Pancreas (tissue), 10 donors: ENCODE results near the gene CDK4. TPM values are rescaled to one million over a fixed set of nuclear protein-coding genes. Genes with fewer than 3 reads are reported as not detected.
"Not testable (repeated sequence)": the region's sequence is repeated elsewhere in the genome, so short reads cannot be mapped to it uniquely, and the experiment has no call there.

Experiments used
- ATAC-seq, 4 donors: fragments of 200-7000 bp; cut with Tn5 transposase; one replicate each; pipeline versions ENCODE4 v1.8.0 to v1.9.1; 2020; ENCODE audit warnings: mild to moderate bottlenecking in 4 of 4, moderate library complexity in 4 of 4
- DNase-seq, 6 donors: peaks; one replicate each; pipeline ENCODE4 v3.0.0-alpha.2; 2020
- FAIRE-seq: peaks from 2 replicates; lab custom pipeline; 2012; peaks lifted over from hg19 to GRCh38; lab: Jason Lieb, UNC
- H3K27ac ChIP-seq, 4 donors: fragments of 200-600 bp; sonication (generic); 1 replicate in 3 of 4; 2 replicates in 1 of 4; pipeline versions ENCODE4 v1.5.0 to v1.8.0; 2020
- H3K27me3 ChIP-seq, 4 donors: fragments of 200-600 bp; one replicate each; pipeline ENCODE4 v1.8.0; 2021
- H3K36me3 ChIP-seq, 3 donors: fragments of 200-600 bp; sonication (generic) in 1 of 3; one replicate each; pipeline versions ENCODE4 v1.5.0 to v1.8.0; 2020 to 2021
- H3K4me1 ChIP-seq, 3 donors: fragments of 200-600 bp; one replicate each; pipeline ENCODE4 v1.8.0; 2021
- H3K4me3 ChIP-seq, 4 donors: fragments of 200-600 bp; sonication (generic) in 2 of 4; one replicate each; pipeline versions ENCODE4 v1.5.0 to v1.8.0; 2020 to 2021
- H3K9me3 ChIP-seq, 4 donors: fragments of 200-600 bp; one replicate each; pipeline ENCODE4 v1.8.0; 2021
- CTCF ChIP-seq, 4 donors: fragments of 200-600 bp; sonication (generic) in 3 of 4; IDR thresholded peaks; one replicate each; pipeline versions ENCODE4 v1.5.0 to v1.8.0; 2021; ENCODE audit warnings: antibody characterized with exemption in 4 of 4
- WGBS, 2 donors: extraction: QIAGEN DNeasy Blood & Tissue Kit; methylation state at CpG; one replicate each; pipeline ENCODE4 v1.1.7; 2013; 5-methylcytosine and 5-hydroxymethylcytosine counted together
- intact Hi-C, 3 donors: fragments of 100-400 bp; cut with DNase I; formaldehyde crosslinking; loops; one replicate each; pipeline versions ENCODE4 v1.11.1 to v1.14.2; 2022
- polyA plus RNA-seq, 2 donors: library from polyadenylated mRNA; stranded (reverse); fragments of 200-250 nt; gene quantifications; one replicate each; pipeline ENCODE4 v1.2.3, GENCODE V29; 2013
- total RNA-seq, 6 donors: library from RNA; stranded (reverse); fragmentation: NEBNext Ultra II Directional in 4 of 6; extraction: Animal tissue kit (Norgen Biotek cat#: 25700) in 4 of 6; gene quantifications; one replicate each; pipeline versions ENCODE4 v1.2.1 to v1.2.4, GENCODE V29; 2021 to 2023
- donor health status: healthy with polysubstance abuse.
- donor health status: DM: no; HTN: no; CAD: no; lungs with moderate emphysema.
- donor health status: DM: no; HTN: no; CAD: no.
- donor health status: control.
- donor health status: control.
- donor health status: Bipolar disorder and iron deficiency.
- donor health status: DM: yes; HTN: yes; CAD: no.
- donor health status: DM: no; HTN: no; CAD: no.
- donor health status: DM: no; HTN: no; CAD: no.
- donor health status: DM: yes; HTN: yes; CAD: no.

Gene CDK4
- total and polyA plus RNA-seq, 8 donors, result 26.7 to 48.5 (median 40.3) TPM

- Histone ChIP-seq H3K4me3 (no peak overlapping the region), H3K4me1 (no peaks in the 10 kb centered on the region), H3K27me3 (no peaks in the 10 kb centered on the region), H3K9me3 (no peaks in the 10 kb centered on the region), H3K27ac (no peak overlapping the region), H3K36me3 (peaks cover 10 to 28% (median 19%) of the 10 kb centered on the region in 3 donors)
- WGBS, 2 donors, result 44 to 48% methylated on average over 11 of the region's 11 CpGs
- no peak for ATAC-seq
- TF ChIP-seq CTCF (IDR thresholded peaks at IDR 0.05), result no peak
- FAIRE-seq, result no peak
- no peak for DNase-seq
- intact Hi-C loops, result no loop called here
Observed at GRCh38 chr12:57722716-57723629, 29.1 kb downstream of the CDK4 start.

- ATAC-seq, intact Hi-C loops, H3K27me3 ChIP-seq, DNase-seq, FAIRE-seq, H3K9me3 ChIP-seq, H3K4me3 ChIP-seq, H3K4me1 ChIP-seq, H3K27ac ChIP-seq: not testable (repeated sequence)
- WGBS, 2 donors, result 92 to 97% methylated on average over 16 of the region's 16 CpGs
- peaks cover 10 to 35% (median 26%) of the 10 kb centered on the region in 3 donors for H3K36me3 ChIP-seq
Observed at GRCh38 chr12:57721846-57722608, 30.1 kb downstream of the CDK4 start.

DNA sequence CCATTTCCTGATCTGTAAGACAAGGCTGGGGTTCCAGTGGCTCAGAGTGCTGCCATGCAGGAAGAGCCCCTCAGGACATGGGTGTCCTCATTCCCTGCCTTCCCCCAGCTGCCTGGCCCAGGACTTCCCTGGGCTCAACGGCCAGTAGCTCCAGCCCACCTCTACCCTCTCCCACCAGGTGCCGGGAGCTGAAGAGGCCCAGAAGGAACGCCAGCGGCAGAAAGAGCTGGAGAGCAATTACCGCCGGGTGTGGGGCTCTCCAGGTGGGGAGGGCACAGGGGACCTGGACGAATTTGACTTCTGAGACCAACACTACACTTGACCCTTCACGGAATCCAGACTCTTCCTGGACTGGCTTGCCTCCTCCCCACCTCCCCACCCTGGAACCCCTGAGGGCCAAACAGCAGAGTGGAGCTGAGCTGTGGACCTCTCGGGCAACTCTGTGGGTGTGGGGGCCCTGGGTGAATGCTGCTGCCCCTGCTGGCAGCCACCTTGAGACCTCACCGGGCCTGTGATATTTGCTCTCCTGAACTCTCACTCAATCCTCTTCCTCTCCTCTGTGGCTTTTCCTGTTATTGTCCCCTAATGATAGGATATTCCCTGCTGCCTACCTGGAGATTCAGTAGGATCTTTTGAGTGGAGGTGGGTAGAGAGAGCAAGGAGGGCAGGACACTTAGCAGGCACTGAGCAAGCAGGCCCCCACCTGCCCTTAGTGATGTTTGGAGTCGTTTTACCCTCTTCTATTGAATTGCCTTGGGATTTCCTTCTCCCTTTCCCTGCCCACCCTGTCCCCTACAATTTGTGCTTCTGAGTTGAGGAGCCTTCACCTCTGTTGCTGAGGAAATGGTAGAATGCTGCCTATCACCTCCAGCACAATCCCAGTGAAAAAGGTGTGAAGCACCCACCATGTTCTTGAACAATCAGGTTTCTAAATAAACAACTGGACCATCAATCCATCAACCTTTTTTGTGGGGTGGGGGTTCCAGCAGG lies 31.2 kb downstream of the CDK4 start:
- DNase-seq, result no peak
- peaks cover 14 to 46% (median 28%) of the 10 kb centered on the region in 3 donors for H3K36me3 ChIP-seq

DNA sequence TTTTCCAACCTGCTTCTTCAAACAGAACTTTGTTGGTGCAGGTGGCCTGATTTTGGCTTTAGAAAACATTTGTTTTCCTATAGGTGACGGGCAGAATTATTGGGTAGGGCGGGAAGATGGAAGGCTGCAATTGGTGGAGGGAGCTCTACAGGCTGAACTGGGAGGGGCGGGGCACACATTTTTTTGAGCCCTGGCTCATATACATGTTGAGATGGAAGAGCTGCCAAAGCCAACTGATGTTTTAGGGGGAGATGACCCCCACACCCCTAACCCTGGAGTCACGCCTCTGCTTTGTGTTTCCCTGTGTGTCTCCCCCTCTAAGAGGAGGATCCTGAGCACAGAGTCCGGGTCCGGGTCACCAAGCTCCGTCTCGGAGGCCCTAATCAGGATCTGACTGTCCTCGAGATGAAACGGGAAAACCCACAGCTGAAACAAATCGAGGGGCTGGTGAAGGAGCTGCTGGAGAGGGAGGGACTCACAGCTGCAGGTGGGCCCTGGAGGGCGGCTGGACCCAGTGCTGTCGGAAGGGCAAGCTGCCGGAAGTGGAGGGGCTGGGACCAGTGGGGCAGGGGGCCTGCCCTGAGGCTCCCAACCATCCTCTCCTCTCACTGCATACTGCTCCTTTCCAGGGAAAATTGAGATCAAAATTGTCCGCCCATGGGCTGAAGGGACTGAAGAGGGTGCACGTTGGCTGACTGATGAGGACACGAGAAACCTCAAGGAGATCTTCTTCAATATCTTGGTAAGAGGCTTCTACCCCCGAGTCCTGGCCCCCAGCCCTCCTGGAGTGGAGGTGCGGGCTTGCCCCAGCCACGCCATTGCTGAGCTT lies 32.1 kb downstream of the CDK4 start:
- H3K36me3 ChIP-seq, result peaks cover 14 to 47% (median 28%) of the 10 kb centered on the region in 3 donors
- no peaks in the 10 kb centered on the region for H3K9me3 ChIP-seq
- no peak for ATAC-seq
- DNase-seq, result no peak
- H3K27ac ChIP-seq, result no peak overlapping the region
- no peak for FAIRE-seq
- no peak for TF ChIP-seq CTCF (IDR thresholded peaks at IDR 0.05)
- H3K4me1 ChIP-seq, result no peaks in the 10 kb centered on the region
- no peak overlapping the region for H3K4me3 ChIP-seq
- no peaks in the 10 kb centered on the region for H3K27me3 ChIP-seq
- 89 to 91% methylated on average over 20 of the region's 20 CpGs for WGBS, 2 donors
- intact Hi-C loops, result no loop called here

More for the DNA sequence above, 31.2 kb downstream of the CDK4 start:
- intact Hi-C loops, result no loop called here
- no peak for FAIRE-seq
- Histone ChIP-seq H3K4me1 (no peaks in the 10 kb centered on the region), H3K9me3 (no peaks in the 10 kb centered on the region), H3K4me3 (no peak overlapping the region), H3K27me3 (no peaks in the 10 kb centered on the region), H3K27ac (no peak overlapping the region)
- WGBS, 2 donors, result 81 to 87% methylated on average over 11 of the region's 11 CpGs
- TF ChIP-seq CTCF (IDR thresholded peaks at IDR 0.05), result no peak
- no peak for ATAC-seq
